Nephron (organoid): ENCODE measurements around the gene PLB1.

Experiments used
- H3K27ac Mint-ChIP-seq, 3 experiments: 2 replicates each; pipeline ENCODE4 v1.8.0; 2020; ENCODE audit warnings: mixed read lengths in 3 of 3, mild to moderate bottlenecking in 2 of 3, moderate library complexity in 1 of 3
- H3K27me3 Mint-ChIP-seq: 2 replicates; pipeline ENCODE4 v1.8.0; 2021; ENCODE audit warnings: low read depth, mild to moderate bottlenecking, moderate library complexity, mixed read lengths
- H3K36me3 Mint-ChIP-seq: 2 replicates; pipeline ENCODE4 v1.8.0; 2020; ENCODE audit warnings: low read depth, mixed read lengths
- H3K4me1 Mint-ChIP-seq: 2 replicates; pipeline ENCODE4 v1.8.0; 2020; ENCODE audit warnings: mixed read lengths
- H3K4me3 Mint-ChIP-seq, 3 experiments: 2 replicates each; pipeline ENCODE4 v1.8.0; 2020; ENCODE audit warnings: mild to moderate bottlenecking in 3 of 3, mixed read lengths in 3 of 3, moderate library complexity in 2 of 3
- H3K9me3 Mint-ChIP-seq: 2 replicates; pipeline ENCODE4 v1.8.0; 2020; ENCODE audit warnings: mixed read lengths
- CTCF ChIP-seq, 3 experiments: fragments of 200-600 bp; sonication (generic); IDR thresholded peaks; one replicate each; pipeline ENCODE4 v1.5.0; 2021; ENCODE audit warnings: antibody characterized with exemption in 3 of 3; ENCODE audit not compliant: unreplicated experiment in 3 of 3

The PLB1 gene

DNA sequence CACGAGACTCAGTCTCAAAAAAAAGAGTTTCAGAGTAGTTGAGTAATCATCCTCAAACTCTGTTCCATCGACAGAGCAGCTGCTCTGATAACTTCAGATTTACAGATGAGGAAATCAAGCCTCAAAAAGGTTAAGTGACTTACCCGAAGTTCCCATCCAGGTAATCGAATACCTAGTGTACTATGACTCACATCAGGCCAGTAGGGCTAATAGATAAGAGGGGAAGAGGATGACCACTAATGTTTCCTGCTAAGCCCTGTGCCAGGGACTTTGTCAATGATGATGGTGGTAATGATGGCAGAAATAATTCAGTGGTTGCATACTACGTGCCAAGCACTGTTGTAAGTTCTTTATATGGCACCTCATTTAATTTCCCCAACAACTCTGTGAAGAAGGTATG, 80.9 kb downstream of the PLB1 start:
- H3K9me3 Mint-ChIP-seq: no peaks in the 10 kb centered on the region
- no peak for TF ChIP-seq CTCF (IDR thresholded peaks at IDR 0.05; ENCODE audit: unreplicated experiment in 3 of 3)
- no peak overlapping the region for H3K4me3 Mint-ChIP-seq
- no peak overlapping the region for H3K27ac Mint-ChIP-seq
- no peaks in the 10 kb centered on the region for H3K36me3 Mint-ChIP-seq
- H3K27me3 Mint-ChIP-seq: peaks cover 17% of the 10 kb centered on the region
- no peaks in the 10 kb centered on the region for H3K4me1 Mint-ChIP-seq

DNA sequence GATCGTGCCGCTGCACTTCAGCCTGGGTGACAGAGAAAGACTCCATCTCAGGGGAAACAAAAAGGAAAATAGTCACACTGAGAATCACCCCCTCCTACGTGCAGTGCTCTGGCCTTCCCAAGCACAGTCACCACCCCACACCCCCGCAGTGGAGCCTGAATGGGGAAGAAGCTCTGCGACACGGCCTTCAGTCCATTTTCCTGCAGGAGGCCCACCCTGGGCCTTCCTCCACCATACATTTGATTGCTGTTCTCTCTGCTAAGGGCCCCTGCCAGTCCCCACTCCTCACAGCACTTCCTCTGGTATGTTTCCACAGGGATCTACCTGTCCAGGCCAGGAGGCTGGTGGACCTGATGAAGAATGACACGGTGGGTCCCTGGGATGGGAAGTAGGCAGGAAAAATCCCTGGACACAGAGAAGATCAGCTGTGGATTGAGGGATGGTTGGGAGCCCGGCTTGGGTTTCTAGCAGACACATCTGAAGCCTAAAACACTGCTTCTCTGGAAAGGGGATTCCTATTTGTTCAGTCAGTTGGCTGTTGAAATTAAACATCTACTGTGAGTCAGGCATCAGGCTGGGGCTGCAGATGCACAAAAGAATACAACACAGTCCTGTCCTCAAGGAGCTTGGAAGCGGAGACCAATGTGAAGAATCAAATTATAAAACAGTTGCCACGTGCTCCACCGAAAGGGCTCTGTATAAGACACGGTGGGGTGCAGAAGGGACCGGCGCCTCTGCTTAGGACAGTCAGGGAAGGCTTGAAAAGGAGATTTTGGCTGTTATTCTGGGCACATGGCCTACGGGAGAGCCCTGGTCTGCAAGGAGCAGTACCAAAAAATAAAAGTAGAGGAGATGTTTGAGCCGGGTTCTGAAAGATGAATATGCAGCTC, 82.2 kb downstream of the PLB1 start:
- Mint-ChIP-seq H3K4me1 (no peaks in the 10 kb centered on the region), H3K27ac (no peak overlapping the region), H3K36me3 (no peaks in the 10 kb centered on the region), H3K4me3 (no peak overlapping the region), H3K27me3 (peaks cover 15% of the 10 kb centered on the region), H3K9me3 (no peaks in the 10 kb centered on the region)
- TF ChIP-seq CTCF (IDR thresholded peaks at IDR 0.05; ENCODE audit: unreplicated experiment in 3 of 3): no peak

GRCh38 chr2:28578774-28579173, 82.9 kb downstream of the PLB1 start:
- Mint-ChIP-seq H3K4me3 (no peak overlapping the region), H3K9me3 (no peaks in the 10 kb centered on the region), H3K27ac (no peak overlapping the region), H3K36me3 (no peaks in the 10 kb centered on the region), H3K4me1 (no peaks in the 10 kb centered on the region), H3K27me3 (peaks cover 18% of the 10 kb centered on the region)
- no peak for TF ChIP-seq CTCF (IDR thresholded peaks at IDR 0.05; ENCODE audit: unreplicated experiment in 3 of 3)

GRCh38 chr2:28579606-28580005, 83.7 kb downstream of the PLB1 start:
- H3K4me1 Mint-ChIP-seq: peaks cover 3% of the 10 kb centered on the region
- no peak for TF ChIP-seq CTCF (IDR thresholded peaks at IDR 0.05; ENCODE audit: unreplicated experiment in 3 of 3)

DNA sequence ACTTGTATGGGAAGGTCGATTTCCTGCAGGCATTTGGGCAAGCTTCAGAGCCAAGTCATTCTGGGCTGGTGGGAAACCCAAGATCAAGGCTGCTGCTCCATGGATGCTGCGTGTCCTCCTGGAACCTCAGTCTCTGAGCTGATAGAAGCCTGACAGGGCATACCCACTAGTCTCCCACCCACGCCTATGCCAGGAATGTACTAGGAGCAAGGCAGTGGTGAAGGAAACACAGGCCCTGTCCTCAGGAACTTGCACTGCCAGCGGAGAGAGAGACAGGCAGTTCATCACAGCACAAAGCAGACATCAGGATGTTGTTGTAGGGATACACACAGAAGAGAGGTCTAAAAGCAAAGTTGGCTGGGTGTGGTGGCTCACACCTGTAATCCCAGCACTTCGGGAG, 84.2 kb downstream of the PLB1 start:
- H3K9me3 Mint-ChIP-seq: no peaks in the 10 kb centered on the region
- H3K4me3 Mint-ChIP-seq: no peak overlapping the region
- no peak for TF ChIP-seq CTCF (IDR thresholded peaks at IDR 0.05; ENCODE audit: unreplicated experiment in 3 of 3)
- H3K27ac Mint-ChIP-seq: no peak overlapping the region
- no peaks in the 10 kb centered on the region for H3K36me3 Mint-ChIP-seq
- peaks cover 5% of the 10 kb centered on the region for H3K4me1 Mint-ChIP-seq
- H3K27me3 Mint-ChIP-seq: peaks cover 11% of the 10 kb centered on the region

More at GRCh38 chr2:28579606-28580005, 83.7 kb downstream of the PLB1 start:
- Mint-ChIP-seq H3K27ac (no peak overlapping the region), H3K4me3 (no peak overlapping the region), H3K9me3 (no peaks in the 10 kb centered on the region), H3K36me3 (no peaks in the 10 kb centered on the region), H3K27me3 (peaks cover 16% of the 10 kb centered on the region)

- TF ChIP-seq CTCF (IDR thresholded peaks at IDR 0.05; ENCODE audit: unreplicated experiment in 3 of 3): no peak
- no peak overlapping the region for H3K4me3 Mint-ChIP-seq
- H3K36me3 Mint-ChIP-seq: no peaks in the 10 kb centered on the region
- no peak overlapping the region for H3K27ac Mint-ChIP-seq
- H3K9me3 Mint-ChIP-seq: no peaks in the 10 kb centered on the region
- peaks cover 5% of the 10 kb centered on the region for H3K4me1 Mint-ChIP-seq
- peaks cover 9% of the 10 kb centered on the region for H3K27me3 Mint-ChIP-seq
These were observed 85.5 kb downstream of the PLB1 start for GRCh38 chr2:28581312-28581711.
